NB4 (cell line): Measurements from ENCODE around the gene MAD2L1.

ENCODE experiments used
- CTCF ChIP-seq: IDR thresholded peaks from one replicate; pipeline ENCODE4 v1.5.1; 2012; ENCODE audit warnings: low read depth, low read length
- MAX ChIP-seq: IDR thresholded peaks from 2 replicates; pipeline ENCODE4 v1.6.1; 2011; ENCODE audit warnings: low read depth, low read length
- POLR2A ChIP-seq: IDR thresholded peaks from 2 replicates; pipeline ENCODE4 v1.6.1; 2011; ENCODE audit warnings: mild to moderate bottlenecking; ENCODE audit not compliant: insufficient read length; ENCODE audit errors: extremely low read depth

GRCh38 chr4:120026853-120027252, 39.8 kb downstream of the MAD2L1 start:
- no peak for TF ChIP-seq CTCF
- no peak for TF ChIP-seq MAX
- no peak for TF ChIP-seq POLR2A
